ENCODE results near the gene HMX3.
"Not testable (repeated sequence)": the region's sequence is repeated elsewhere in the genome, so short reads cannot be mapped to it uniquely, and the experiment has no call there.

HMX3 gene

GRCh38 chr10:123149162-123149567 lies 13.4 kb downstream of the HMX3 start:
- DNase-seq, result no peak

GRCh38 chr10:123149568-123150270 lies 13.9 kb downstream of the HMX3 start:
- DNase-seq, result no peak

- no peak for DNase-seq
Observed at GRCh38 chr10:123150271-123150985, 14.7 kb downstream of the HMX3 start.

GRCh38 chr10:123150986-123151736 lies 15.4 kb downstream of the HMX3 start:
- no peak for DNase-seq

GRCh38 chr10:123151737-123152135 lies 16.0 kb downstream of the HMX3 start:
- no peak for DNase-seq

- no peak for DNase-seq
Observed at GRCh38 chr10:123153486-123154091, 17.8 kb downstream of the HMX3 start.

- DNase-seq, result peak; percentile 85
Observed at GRCh38 chr10:123154092-123154710, 18.4 kb downstream of the HMX3 start, which contains the start of gene BUB3. Gene BUB3, plus strand, starts transcription at chr10:123154402. Its CDS starts 516 bp downstream, at chr10:123154918.

GRCh38 chr10:123154711-123155505 lies 19.1 kb downstream of the HMX3 start:
- DNase-seq, result no peak

GRCh38 chr10:123156078-123156477 lies 20.3 kb downstream of the HMX3 start:
- DNase-seq, result no peak

GRCh38 chr10:123157210-123157609 lies 21.4 kb downstream of the HMX3 start:
- no peak for DNase-seq

- DNase-seq, result no peak
Observed at GRCh38 chr10:123158682-123159081, 22.9 kb downstream of the HMX3 start.

- DNase-seq, result no peak
Observed at GRCh38 chr10:123160311-123160980, 24.7 kb downstream of the HMX3 start.

- DNase-seq, result no peak
Observed at GRCh38 chr10:123164319-123164718, 28.5 kb downstream of the HMX3 start.

- DNase-seq, result no peak
Observed at GRCh38 chr10:123165445-123166072, 29.8 kb downstream of the HMX3 start.

GRCh38 chr10:123166618-123167017 lies 30.8 kb downstream of the HMX3 start:
- no peak for DNase-seq

GRCh38 chr10:123170961-123171360 lies 35.2 kb downstream of the HMX3 start:
- DNase-seq, result no peak

GRCh38 chr10:123171616-123172015 lies 35.8 kb downstream of the HMX3 start:
- DNase-seq, result not testable (repeated sequence)

- no peak for DNase-seq
Observed at GRCh38 chr10:123175389-123176387, 39.9 kb downstream of the HMX3 start.

- not testable (repeated sequence) for DNase-seq
Observed at GRCh38 chr10:123178390-123178789, 42.6 kb downstream of the HMX3 start.
